ENCODE measurements around the gene ATP6V1F.

Gene ATP6V1F

DNA sequence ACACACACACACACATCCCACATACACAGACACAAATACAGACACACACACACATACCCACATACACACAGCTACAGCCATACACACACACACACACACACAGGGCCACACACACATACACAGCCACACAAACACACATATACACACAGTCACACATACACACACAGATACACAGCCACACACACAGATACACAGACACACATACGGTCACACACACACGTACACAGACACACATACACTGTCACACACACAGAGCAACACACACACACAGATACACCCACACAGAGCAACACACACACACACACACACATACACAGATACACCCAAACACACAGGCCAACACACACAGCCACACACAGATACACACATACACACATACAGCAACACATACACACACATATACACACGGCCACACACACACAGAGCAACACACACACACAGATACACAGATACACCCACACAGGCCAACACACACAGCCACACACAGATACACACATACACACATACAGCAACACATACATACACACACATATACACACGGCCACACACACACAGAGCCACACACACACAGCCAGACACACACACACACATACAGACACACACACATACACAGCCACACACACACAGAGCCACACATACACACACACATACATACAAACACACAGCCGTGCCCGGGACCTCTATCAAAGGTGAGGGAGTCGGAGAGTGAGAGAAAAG, 25.5 kb downstream of the ATP6V1F start:
- TF ChIP-seq EZH2phosphoT487 (IDR thresholded peaks at IDR 0.05; ENCODE audit: borderline replicate concordance, low read length): no peak
- TF ChIP-seq, protein P1, sequence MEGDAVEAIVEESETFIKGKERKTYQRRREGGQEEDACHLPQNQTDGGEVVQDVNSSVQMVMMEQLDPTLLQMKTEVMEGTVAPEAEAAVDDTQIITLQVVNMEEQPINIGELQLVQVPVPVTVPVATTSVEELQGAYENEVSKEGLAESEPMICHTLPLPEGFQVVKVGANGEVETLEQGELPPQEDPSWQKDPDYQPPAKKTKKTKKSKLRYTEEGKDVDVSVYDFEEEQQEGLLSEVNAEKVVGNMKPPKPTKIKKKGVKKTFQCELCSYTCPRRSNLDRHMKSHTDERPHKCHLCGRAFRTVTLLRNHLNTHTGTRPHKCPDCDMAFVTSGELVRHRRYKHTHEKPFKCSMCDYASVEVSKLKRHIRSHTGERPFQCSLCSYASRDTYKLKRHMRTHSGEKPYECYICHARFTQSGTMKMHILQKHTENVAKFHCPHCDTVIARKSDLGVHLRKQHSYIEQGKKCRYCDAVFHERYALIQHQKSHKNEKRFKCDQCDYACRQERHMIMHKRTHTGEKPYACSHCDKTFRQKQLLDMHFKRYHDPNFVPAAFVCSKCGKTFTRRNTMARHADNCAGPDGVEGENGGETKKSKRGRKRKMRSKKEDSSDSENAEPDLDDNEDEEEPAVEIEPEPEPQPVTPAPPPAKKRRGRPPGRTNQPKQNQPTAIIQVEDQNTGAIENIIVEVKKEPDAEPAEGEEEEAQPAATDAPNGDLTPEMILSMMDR (IDR thresholded peaks at IDR 0.05; ENCODE audit: low read depth, low read length, poor library complexity, severe bottlenecking): no peak
- Histone ChIP-seq H3K4me1 (ENCODE audit: control insufficient read depth, low read length) (peaks cover 9% of the 10 kb centered on the region), H3K27me3 (ENCODE audit: control insufficient read depth, low read length) (peaks cover 38% of the 10 kb centered on the region), H3K4me3 (ENCODE audit: low read length) (no peak overlapping the region), H3K79me2 (ENCODE audit: control insufficient read depth, low read length) (no peaks in the 10 kb centered on the region), H3K4me2 (ENCODE audit: low read length) (no peak overlapping the region), H3K36me3 (ENCODE audit: control insufficient read depth, low read length) (no peaks in the 10 kb centered on the region), H3K9me2 (replicated peaks; ENCODE audit: control insufficient read depth, low read length) (no peaks in the 10 kb centered on the region), H4K20me1 (ENCODE audit: control insufficient read depth, insufficient read depth, low read depth, low read length) (no peaks in the 10 kb centered on the region), H3F3A (ENCODE audit: control insufficient read depth, insufficient read depth) (peaks cover 4% of the 10 kb centered on the region; the same call in 1 of the 2 replicates), H3K9me3 (ENCODE audit: control insufficient read depth, insufficient read depth, low read length) (0 out of 2 replicates have a peak, but pooled peaks cover 3% of the 10 kb centered on the region), H3K27ac (ENCODE audit: low read depth, low read length) (no peak overlapping the region)

DNA sequence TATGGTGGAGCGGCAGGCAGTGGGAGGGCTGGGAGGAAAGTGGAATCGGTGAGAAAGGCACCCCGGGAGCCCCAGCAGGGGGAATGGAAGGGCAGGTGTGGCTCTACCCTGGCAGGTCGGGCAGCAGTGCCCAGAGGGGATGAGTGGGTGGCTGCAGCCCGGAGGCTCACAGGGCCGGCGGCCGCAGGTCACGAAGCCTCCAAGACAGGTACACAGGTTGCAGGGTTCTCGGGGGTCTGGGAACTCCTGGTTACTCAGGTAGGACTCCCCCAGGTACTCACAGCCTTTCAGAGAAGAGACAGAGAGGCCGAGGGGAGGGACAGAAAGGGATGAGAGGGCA, 26.1 kb downstream of the ATP6V1F start:
- H4K20me1 ChIP-seq (ENCODE audit: control insufficient read depth, insufficient read depth, low read depth, low read length): no peaks in the 10 kb centered on the region
- H3K9me3 ChIP-seq (ENCODE audit: control insufficient read depth, insufficient read depth, low read length): 0 out of 2 replicates have a peak, but pooled peaks cover 3% of the 10 kb centered on the region
- peaks cover 38% of the 10 kb centered on the region for H3K27me3 ChIP-seq (ENCODE audit: control insufficient read depth, low read length)
- no peak overlapping the region for H3K27ac ChIP-seq (ENCODE audit: low read depth, low read length)
- H3K36me3 ChIP-seq (ENCODE audit: control insufficient read depth, low read length): no peaks in the 10 kb centered on the region
- no peak overlapping the region for H3K4me3 ChIP-seq (ENCODE audit: low read length)
- no peaks in the 10 kb centered on the region for H3K9me2 ChIP-seq (replicated peaks; ENCODE audit: control insufficient read depth, low read length)
- H3K4me1 ChIP-seq (ENCODE audit: control insufficient read depth, low read length): peaks cover 8% of the 10 kb centered on the region
- no peak for TF ChIP-seq EZH2phosphoT487 (IDR thresholded peaks at IDR 0.05; ENCODE audit: borderline replicate concordance, low read length)
- TF ChIP-seq, protein P1 (IDR thresholded peaks at IDR 0.05; ENCODE audit: low read depth, low read length, poor library complexity, severe bottlenecking): no peak
- no peak overlapping the region for H3K4me2 ChIP-seq (ENCODE audit: low read length)
- no peaks in the 10 kb centered on the region for H3K79me2 ChIP-seq (ENCODE audit: control insufficient read depth, low read length)
- peaks cover 4% of the 10 kb centered on the region; the same call in 1 of the 2 replicates for H3F3A ChIP-seq (ENCODE audit: control insufficient read depth, insufficient read depth)

DNA sequence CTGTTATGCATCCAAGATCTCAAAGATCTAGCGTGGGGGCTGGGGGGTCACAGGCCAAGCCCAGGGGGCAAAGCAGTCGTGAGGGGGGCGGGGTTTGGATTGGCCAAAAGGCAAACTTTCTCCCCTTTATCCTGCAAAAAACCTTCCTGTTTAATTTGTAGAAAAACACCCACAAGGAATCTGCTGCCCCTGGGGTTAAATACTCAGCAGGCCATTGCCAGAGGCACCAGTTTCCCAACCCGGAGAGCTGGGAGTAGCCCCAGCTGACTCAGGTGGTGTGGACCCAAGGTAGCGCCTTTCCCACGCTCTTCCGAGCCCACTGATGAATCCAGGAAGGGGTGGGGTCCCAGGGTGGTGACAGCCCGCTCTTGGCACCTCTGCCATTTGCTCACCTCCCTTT, 26.5 kb downstream of the ATP6V1F start:
- Histone ChIP-seq H3K36me3 (ENCODE audit: control insufficient read depth, low read length) (no peaks in the 10 kb centered on the region), H3K4me2 (ENCODE audit: low read length) (no peak overlapping the region), H4K20me1 (ENCODE audit: control insufficient read depth, insufficient read depth, low read depth, low read length) (no peaks in the 10 kb centered on the region), H3K4me3 (ENCODE audit: low read length) (no peak overlapping the region), H3K27me3 (ENCODE audit: control insufficient read depth, low read length) (peaks cover 38% of the 10 kb centered on the region), H3F3A (ENCODE audit: control insufficient read depth, insufficient read depth) (peaks cover 4% of the 10 kb centered on the region; the same call in 1 of the 2 replicates), H3K9me2 (replicated peaks; ENCODE audit: control insufficient read depth, low read length) (no peaks in the 10 kb centered on the region), H3K79me2 (ENCODE audit: control insufficient read depth, low read length) (no peaks in the 10 kb centered on the region), H3K4me1 (ENCODE audit: control insufficient read depth, low read length) (peaks cover 4% of the 10 kb centered on the region), H3K9me3 (ENCODE audit: control insufficient read depth, insufficient read depth, low read length) (0 out of 2 replicates have a peak, but pooled peaks cover 3% of the 10 kb centered on the region), H3K27ac (ENCODE audit: low read depth, low read length) (no peak overlapping the region)
- TF ChIP-seq, protein P1 (IDR thresholded peaks at IDR 0.05; ENCODE audit: low read depth, low read length, poor library complexity, severe bottlenecking): no peak
- no peak for TF ChIP-seq EZH2phosphoT487 (IDR thresholded peaks at IDR 0.05; ENCODE audit: borderline replicate concordance, low read length)
